GM12892 (cell line): ENCODE data around the gene MAT1A.

Experiments
- POLR2A ChIP-seq: IDR thresholded peaks from 2 replicates; pipeline ENCODE4 v1.6.1; 2011; ENCODE audit warnings: low read depth, low read length, control low read depth
- POLR2AphosphoS5 ChIP-seq: IDR thresholded peaks from 2 replicates; pipeline ENCODE4 v1.6.1; 2011; ENCODE audit warnings: low read depth, low read length, control low read depth
- TAF1 ChIP-seq: IDR thresholded peaks from 2 replicates; pipeline ENCODE4 v1.6.1; 2011; ENCODE audit warnings: low read depth, mild to moderate bottlenecking, control low read depth, low read length, borderline replicate concordance

DNA sequence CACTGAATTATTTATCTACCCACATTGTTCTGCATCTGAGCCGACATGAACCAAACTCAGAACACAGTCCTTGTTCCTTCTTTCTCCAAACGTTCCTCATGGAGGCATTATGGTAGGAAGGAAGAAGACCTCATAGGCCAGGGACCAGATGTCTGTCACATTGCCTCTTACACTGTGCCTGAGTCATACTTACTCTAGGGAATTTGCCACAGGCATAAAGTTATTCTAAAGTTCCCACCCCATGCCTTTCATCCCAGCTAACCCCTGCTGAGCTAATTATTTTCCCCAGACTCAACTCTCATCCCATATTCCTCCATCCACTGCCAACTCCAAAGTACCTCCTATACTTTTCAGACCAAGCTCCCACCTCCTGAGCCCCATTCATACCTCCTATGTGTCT, 21.2 kb downstream of the MAT1A start:
- no peak for TF ChIP-seq POLR2A
- TF ChIP-seq POLR2AphosphoS5 = no peak
- no peak for TF ChIP-seq TAF1
